Ovary (tissue), 3 donors: Measurements from ENCODE around the gene TNS1.

Experiments
- CTCF ChIP-seq, 3 donors: fragments of 450-650 bp in 2 of 3; fragments of 200-600 bp in 1 of 3; IDR thresholded peaks; one replicate each; pipeline versions ENCODE4 v1.5.1 to v1.8.0; 2016 to 2022; ENCODE audit warnings: antibody characterized with exemption in 3 of 3, mild to moderate bottlenecking in 1 of 3
- POLR2A ChIP-seq: fragments of 450-650 bp; IDR thresholded peaks from one replicate; pipeline ENCODE4 v1.6.1; 2017; ENCODE audit warnings: antibody characterized with exemption, mild to moderate bottlenecking, moderate library complexity
- donor health status: DM: no; HTN: no; CAD: no.

GRCh38 chr2:217955881-217956493 lies 46.8 kb downstream of the TNS1 start:
- TF ChIP-seq CTCF (IDR thresholded peaks at IDR 0.05) (no peak), POLR2A (no peak)
